ENCODE measurements around the gene GALNT14.

GALNT14 gene

DNA sequence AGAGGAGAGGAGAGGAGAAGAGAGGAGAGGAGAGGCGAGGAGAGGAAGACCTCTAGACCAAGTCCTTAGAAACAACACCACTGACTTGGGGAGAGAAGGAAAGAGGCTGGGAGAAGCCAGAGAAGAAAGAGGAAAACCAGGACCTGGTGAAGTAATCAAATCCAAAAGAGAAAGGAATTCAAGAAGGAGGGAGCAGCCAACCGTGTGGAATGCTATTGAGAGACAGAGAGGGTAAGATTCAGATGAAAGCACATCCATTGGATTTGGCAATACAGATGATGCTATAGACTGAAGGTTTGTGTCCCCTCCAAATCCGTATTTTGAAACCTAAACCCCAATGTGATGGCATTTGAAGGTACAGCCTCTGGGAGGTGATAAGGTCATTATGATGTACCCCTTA lies 50.7 kb downstream of the GALNT14 start:
- no peak for DNase-seq (ENCODE audit: low spot score)

DNA sequence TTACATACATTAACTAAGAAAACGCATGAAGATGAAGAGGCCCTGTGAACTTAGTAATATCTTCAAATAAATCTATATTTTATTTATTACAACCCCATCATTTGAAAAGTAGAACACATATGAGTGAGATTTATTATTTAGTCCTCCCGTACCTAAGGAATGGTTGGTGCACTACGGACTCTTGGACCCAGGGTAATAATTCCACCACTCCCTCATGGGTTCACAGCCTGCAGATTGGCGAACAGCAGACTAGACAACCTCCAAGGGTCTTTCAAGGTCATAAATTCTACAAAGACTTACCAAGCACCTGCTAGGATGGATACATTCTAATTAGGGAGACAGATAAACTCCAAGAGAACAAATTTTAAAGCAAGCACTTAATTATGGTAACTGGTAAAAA lies 51.6 kb downstream of the GALNT14 start:
- DNase-seq (ENCODE audit: low spot score), result no peak

DNA sequence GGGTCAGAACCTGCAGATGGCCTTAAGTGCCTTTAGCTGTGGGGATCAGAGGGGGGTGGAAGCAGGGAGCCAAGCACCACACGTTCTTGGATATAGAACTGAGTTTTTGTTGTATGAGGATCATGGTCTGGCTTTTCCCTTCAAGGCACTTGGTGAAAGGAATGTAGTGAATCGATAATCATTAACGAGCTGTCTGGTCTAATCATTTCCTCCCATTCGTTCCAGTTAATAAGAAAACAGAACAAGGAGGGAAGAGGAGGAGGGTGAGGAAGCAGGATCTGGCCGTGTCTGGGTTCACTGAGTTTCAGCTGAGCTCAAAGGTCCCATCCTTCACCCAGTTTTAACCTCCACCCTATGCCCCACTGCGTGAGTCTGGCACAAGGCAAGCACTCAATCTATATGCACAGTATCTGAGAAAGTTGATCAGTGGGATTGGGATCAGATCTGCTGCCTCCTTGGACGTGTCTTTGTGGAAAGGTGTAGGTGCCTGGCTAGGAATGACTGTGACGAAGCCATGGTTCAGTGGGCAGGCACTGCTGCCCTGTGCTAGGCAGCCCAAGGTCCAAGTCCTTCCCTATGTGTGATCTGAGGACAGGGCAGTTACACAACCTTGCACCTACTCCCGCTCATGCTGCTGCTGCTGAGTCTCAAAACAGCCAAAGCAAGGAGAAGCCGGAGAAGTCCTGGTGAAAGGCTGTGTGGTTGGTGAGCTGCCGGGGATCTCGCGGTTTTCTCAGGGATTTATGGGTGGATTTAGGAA lies 54.8 kb downstream of the GALNT14 start:
- DNase-seq (ENCODE audit: low spot score), result no peak

DNA sequence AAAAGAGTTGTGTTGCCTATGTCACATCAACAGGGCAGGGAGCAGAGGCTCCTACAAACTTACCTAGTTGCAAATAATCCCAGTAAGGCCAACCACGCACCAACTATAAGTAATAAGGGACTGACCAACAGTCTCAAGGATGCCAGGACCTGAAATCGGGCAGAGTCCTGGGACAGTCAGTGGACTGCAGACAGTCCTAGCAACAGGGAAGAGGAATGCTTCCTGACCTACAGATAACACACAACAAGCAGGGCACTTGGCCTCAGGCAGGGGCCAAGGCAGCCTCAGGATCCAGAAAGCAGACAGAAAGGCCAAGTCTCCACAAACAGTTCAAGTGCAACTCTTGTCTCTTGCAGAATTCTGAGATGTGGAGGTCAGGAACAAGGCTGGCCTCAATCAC lies 56.2 kb downstream of the GALNT14 start:
- no peak for DNase-seq (ENCODE audit: low spot score)

DNA sequence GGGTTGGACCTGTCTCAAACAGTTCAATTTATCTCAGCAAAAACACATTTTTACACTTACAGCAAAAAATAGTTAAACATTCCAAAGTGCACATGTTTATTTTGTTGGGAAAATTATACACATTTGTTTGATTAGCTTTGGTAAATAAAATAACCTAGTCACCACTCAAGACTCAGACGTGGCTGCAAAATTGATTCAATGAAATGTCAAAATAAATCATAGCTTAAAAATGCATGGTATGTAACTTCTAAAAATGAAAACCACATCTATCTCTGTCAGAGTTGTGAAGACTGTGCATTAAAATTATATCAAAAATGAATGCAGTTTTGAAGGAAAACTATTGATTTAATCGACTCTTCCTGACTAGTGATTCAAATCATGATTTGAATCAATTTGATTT lies 56.7 kb downstream of the GALNT14 start:
- DNase-seq (ENCODE audit: low spot score), result no peak

DNA sequence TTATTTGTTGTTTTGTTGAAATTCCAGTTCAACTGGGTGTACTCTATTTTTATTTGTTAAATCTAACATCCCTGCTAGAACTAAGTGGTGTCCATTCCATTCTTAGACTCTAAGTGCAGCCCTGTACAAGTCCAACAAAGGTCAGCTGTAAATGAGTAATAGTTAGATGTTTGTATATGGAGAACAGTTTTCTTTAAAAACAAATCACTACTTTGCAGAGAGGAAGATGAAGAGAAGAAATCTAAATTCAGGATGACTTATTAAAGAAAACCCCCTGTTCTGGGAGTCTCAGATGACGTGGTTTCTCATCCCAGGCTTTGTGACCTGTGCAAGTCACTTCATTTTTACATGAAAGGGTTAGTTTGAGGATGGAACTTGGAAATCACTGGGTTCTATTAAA lies 57.9 kb downstream of the GALNT14 start:
- DNase-seq (ENCODE audit: low spot score), result no peak

DNA sequence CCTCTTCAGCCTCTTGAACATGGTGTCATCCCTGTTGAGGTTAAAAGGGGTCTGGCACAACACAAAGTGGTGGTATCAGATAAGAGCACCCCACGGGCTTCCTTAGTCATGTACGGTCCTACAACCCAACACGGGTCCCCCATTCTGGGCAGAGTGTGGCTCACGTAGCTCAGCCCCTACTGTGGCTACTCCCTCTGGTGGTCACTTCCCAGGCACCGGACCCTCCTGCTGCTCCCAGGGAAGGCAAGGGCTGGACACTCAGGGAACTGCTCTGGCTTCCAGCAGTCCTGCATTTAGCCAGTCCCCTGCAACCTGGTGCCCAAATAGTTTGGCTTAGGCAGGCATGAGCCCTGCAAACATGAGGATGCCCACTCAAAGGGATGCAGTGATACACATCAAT lies 58.6 kb downstream of the GALNT14 start:
- no peak for DNase-seq (ENCODE audit: low spot score)

DNA sequence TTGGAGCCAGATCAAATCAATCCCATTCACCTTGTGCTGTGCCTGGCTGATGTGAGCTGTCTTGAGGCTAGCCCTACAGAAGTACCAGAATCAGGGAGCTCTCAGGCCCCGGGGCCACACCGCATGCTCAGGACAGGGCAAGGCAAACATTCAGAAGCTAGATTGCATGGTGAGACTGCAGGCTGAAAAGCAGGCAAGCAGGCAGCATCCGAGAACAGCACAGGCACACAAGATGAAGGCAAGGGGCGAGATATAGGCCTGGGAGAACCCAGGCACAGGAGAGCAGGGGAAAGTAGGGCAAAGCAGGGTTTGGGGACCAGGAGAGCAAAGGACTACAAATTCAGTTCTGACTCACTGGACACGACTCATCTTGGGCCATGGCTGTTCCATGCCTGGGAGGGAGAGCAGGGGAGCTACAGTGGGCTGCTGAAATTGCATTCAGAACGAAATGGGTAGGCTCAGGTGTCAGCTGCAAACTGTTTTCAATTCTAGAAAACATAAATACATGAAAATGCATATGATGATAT lies 59.6 kb downstream of the GALNT14 start:
- no peak for DNase-seq (ENCODE audit: low spot score)

DNA sequence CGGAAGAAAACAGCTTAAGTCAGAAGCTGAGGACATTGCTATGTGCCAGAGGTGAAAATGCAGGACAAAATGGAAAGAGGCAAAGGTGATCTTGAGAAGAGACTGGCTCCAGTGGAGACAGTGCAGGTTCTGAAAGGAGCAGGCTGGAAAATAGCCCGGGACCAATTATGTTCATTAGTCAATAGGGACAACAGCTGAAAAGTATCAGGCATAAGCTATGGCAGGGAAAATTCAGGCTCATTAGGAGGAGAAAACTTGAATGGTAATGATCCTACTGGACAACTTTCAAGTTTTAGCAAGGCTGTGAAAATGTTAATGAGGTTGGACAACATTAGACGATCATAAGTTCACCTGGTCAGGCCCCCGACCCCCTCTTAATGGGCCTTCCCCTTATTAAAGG lies 60.2 kb downstream of the GALNT14 start:
- DNase-seq (ENCODE audit: low spot score), result no peak

DNA sequence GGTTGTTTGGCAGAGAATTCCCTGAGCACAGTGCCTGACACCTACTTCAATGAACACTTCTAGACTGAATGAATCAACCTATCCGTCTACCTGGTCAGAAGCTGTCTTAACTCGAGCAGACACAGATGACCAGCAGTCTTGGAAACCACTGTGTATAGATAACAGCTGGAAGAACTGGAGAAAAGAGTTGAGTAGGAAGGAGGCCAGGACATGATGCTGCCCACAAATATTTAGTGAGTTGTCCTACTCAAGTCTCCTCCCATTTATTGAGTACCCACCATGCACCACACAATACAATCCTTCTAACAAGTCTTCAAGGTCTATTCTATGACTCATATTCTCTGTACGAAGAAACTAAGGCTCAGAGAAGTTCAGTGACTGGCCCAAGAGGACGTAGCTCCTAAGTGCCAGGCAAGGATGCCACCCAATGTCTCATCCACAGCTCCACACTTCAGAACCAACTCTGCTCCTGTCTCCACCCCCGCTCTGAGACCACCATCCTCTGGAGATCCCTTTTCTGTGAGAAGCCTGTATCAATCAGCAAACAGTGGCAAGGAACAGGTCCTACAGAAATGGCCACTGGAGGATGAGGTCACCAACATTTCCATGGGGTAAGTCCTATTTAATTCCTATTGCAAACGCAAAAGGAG lies 62.2 kb downstream of the GALNT14 start:
- no peak for DNase-seq (ENCODE audit: low spot score)

DNA sequence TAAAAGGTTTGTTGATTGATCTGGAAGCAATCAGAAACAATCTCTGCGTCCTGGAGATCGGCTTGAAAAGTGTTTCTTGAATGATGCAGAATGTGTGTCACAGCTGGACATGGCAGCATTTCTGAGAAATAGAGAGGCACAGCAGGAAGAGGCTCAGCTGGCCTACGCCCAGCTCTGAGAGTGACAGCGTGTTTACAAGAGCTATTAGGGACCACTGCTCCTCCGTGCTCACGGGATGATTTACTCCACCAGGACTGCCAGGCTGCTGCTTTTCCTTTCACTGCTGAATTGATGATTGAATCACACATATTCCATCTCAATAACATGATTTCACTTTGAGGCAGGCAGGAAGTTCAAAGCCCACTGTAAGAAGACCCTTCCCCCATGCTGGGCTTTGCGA lies 62.8 kb downstream of the GALNT14 start:
- no peak for DNase-seq (ENCODE audit: low spot score)

DNA sequence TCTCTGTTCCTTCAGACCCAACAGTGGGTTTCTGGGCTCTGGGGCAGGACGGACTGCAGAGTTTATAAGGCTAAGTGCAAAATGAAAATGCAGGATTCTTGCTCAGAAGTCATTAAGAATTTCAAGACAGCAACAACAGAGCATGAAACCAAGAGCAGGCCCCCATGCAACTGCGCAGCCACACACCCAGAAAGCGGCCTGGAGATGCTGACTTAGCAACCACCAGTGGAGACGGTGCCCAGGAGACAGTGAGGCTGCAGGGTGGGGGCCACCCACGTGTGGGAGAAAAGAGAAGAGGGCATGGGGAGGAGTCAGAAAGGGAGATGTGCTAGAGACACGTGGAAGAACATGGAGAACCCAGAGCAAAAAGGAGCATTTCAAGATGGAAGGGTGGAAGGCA lies 66.5 kb downstream of the GALNT14 start:
- no peak for DNase-seq (ENCODE audit: low spot score)

DNA sequence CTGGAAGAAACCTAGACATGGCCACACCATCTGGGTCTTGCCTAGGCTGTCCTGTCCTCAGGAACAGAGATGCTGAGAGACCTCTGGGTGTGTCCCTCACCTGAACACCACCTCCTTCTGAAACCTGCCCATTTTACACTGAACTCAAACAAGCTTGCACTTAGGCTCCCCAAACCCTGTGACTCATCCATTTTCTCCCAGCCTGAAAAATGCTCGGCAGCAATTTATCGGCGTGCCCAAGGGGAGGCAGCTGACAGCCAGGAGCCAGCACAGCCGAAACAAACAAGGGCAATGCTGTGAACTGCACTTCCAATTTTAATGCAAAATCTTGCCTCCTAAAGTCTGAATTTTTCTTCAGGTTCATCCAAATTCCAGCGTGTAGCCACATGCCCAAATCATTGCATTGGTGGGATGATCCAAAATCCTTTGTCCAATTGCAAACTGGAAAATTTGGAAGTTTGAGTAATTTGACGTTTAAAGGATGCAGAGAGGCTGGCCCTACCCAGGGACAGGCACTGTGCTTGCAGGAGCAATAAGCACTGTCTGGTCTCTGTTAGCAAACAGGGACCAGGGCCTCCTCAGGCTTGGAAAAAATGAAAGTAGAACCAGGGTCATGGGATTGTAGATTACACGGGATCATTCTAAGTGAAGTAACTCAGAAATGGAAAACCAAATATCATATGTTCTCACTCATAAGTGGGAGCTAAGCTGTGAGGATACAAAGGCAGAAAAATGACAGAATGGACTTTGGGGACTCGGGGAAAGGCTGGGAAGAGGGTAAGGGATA lies 67.7 kb downstream of the GALNT14 start:
- no peak for DNase-seq (ENCODE audit: low spot score)

DNA sequence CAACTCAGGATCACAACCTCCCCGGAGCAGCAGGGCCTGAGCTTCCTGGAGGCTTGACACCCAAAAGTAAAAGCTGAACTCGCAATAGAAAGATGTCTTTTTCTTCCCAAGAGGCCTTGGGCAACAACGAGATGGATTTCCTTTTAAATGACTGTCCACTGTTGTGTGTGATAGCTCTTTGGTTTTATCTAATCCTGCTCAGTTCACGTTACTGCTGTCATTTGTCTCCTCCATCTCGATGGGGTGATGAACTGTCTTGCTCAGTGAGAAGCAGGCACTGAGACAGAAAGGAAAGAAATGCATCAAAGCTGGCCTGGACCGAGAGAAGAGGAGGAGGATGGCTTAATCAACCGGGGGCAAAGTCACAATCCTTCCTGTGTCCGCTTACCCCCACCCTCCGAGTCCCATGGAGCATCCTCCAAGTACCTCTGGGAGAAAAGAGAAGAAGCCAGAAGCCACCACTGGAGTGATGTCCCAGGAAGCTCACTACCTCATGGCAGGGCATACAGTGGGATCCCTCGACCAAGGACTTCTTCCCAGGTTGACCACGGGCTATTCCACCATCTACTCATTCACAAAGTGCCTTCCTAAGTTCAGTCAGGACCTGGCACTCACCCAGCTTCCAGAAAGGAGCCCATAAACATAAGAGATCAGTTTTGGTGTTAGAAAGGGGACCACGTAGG lies 68.5 kb downstream of the GALNT14 start:
- DNase-seq (ENCODE audit: low spot score), result no peak

DNA sequence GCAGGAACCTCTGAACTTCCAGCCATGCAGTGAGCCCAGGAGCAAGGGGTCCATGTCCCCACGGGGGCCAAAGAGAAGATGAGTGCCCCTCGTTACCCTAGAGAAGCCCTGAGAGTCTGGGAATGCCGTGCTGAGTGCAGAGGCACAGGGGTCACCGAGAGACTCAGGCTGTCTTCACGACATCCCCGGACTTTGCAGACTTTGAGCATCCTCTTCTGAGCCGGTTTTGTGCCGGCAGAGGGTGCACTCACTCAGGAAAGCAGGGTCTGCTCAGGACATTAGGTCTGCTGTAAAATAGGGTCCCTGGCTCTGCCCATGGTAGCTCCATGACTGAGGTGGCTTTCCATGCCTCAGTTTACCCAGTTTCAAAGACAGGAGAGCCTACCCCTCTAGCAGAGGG lies 71.0 kb downstream of the GALNT14 start:
- no peak for DNase-seq (ENCODE audit: low spot score)

DNA sequence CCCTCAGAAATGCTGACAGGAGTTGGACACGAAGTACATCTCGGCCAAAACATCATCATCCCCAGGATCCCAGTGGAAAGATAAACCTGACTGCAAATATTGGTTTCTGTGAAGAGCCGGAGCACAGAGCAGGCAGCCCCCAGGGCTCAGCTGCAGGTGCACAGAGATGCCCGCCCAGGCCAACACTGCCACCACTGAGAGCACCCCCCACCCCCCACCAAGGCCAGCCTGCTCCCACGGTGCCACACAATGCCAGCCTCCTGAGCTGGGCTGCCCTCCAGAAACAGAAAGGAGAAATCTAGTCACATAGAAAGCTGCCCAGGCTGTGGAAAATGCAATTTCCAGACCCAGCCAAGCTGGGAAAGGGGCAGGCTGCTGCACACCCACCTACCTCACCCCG lies 71.7 kb downstream of the GALNT14 start:
- no peak for DNase-seq (ENCODE audit: low spot score)

DNA sequence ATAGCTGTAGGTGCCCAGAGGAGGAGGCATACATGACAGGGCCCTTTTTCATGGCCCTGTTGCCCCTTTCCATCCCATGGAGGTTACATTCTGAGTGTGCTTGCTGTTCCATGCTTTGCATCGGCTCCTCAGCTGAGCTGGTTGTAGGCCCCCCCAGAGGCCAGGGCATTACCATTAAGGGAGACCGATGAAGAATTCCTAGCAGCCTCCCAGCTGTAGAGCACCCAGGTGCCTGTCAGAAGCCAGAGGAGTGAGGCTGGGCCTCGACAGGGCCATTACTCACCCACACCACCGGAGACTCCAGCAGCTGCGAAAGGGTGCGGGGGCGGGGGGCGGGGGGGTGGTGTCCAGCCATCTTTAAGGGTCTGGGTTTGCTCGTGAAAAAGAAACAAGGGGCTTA lies 72.2 kb downstream of the GALNT14 start:
- no peak for DNase-seq (ENCODE audit: low spot score)

DNA sequence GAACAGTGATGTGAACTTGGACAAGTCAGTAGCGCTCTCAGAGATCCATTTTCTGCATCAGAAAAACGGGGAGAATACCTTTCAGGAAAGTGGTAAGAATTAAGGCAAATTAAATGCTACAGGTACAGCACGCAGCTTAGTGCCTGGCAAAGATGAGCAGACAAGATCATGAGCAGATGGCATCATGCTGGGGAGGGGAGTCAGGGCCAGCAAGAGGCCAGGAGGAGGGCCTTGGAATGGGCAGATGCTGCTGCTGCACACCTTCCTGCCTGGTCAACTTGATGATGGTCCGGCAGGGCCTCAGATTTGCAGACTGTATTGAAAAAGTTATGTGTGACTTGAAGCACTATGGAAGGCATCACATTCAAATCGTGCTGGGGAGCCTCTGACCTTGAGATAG lies 72.9 kb downstream of the GALNT14 start:
- no peak for DNase-seq (ENCODE audit: low spot score)

DNA sequence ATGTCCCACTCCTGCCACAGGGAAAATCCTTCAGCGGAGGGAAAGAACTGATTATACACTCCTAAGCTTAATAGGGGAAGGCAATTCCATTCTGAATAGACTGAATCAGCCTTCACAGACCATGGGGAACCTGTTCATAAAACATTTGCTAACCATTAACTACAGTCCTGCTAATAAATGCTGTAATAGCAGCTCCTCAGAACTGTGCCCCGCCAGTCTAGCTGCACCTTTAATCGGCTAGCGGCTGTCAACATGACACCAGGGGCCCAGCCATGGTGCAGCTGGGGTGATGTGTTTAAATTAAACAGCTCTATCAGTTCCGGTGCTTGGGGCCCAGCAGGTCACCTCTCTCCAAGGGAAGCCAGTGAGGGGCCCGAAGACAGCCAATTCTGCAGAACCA lies 77.8 kb downstream of the GALNT14 start:
- no peak for DNase-seq (ENCODE audit: low spot score)

DNA sequence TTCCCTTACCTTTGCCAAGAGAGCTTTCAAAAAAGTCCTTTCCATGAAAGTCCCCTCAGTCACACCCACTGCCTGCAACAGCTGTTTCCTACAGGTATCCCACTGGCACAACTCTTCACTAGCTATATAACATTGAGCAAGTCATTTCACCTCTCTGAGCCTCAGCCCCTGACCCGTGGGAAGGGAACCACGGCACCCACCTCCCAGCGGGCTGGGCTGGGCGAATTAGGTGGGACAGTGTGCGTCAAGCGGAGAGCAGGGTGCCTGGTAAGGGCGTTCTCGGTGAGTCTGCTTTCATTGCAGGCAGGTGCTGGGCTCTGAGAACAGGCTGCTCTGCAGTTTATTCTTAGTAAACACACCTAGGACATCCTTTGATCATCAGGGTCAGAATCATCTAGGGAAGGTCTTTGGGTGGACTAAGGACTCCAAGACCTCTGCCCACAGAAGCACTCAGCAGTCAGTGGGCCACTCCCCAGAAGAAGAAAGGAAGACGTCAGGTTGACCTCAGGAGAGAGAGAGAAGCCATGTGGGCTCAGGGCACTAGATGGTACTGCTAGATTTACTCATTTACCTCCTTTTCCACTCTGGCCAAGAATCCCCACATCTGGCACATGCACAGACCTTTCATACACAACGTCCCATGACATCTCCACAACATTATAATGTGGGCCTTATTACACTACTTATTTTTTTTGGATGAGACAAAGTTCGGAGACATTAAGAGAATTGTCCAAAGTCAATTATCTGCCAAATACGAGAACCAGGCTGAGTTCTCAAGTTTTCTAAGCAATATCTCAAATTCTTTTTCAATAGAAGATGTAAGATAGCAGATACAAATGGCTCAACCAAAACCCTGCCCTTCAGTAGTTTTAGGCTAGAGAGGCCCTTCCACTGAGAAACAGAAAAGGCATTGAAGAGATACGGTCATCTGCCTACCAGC lies 79.9 kb downstream of the GALNT14 start:
- DNase-seq (ENCODE audit: low spot score), result no peak

DNA sequence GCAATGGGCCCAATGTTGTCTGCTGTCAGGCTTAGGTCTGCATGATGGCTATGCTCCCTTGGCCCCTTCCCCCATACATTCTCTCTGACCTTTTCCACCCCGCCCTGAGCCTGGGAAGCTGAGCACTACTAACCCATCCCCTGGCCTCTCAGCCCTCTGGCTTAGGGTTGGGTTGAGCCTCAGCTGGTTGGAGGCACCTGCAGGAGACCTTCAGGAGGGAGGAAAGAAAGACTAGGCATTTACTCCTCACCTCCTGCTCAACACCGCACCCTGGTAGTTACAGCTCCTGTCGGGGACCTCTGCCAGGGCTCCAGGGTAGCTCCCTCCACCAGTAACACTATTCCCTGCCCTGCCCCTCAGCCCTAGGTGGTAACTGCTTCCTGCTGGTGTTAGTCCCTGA lies 80.5 kb downstream of the GALNT14 start:
- DNase-seq (ENCODE audit: low spot score), result no peak

Measured in CD4-positive, alpha-beta T cell treated with Interleukin-6 at 100 ng/mL for 8 hours (primary cell).